ENCODE measurements around the gene GIT2.

Gene GIT2

DNA sequence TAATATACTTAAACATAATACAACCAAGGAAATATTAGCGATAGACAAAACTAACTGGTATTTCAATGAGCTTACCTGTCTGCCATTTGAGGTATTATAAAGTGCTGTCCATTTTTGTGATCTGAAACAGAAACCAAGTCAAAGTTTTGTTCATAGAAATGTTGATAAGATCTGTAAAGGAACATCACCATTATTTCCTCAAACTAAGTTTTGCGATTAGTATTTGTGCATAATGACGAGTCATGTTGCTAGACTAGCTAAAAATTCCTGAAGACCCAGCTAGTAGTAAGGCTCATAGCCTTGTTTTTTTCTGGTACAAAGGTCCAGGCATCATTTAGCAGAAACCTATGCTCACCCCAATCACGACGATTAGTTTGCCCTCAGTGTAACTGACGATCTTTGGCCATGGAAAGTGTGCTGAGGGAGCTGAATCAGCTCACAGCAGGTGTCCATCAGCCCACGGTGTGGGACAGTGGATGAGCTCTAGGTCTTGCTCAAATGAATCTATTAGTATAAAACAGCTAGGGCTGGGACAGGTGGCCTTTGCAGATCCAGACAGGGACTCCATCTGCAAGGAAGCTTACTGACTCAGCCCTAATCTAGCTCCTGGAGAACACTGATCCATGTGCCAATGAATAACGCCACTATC is 28.7 kb downstream of the GIT2 start:
- TF ChIP-seq GATA2 (IDR thresholded peaks at IDR 0.05; ENCODE audit: low read depth, low read length) (no peak), GATA3 (IDR thresholded peaks at IDR 0.05; ENCODE audit: low read depth, low read length) (no peak)

DNA sequence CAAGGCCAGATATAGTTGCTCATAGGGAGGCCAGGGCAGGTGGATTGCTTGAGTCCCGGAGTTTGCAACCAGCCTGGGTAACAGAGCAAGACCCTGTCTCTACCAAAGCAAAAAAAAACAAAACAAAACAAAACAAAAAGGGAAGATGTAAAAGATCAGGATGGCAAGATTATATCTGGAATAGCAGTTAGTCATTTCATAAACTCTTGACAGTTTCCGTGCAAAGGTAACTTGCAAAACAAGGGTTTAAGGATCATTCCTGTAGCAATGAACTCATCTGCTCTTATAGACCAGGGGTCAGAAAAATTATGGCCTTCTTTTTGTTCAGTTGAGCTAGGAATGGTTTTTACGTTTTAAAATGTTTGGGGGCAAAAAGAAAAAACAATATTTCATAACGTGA is 29.6 kb downstream of the GIT2 start:
- TF ChIP-seq GATA3 (IDR thresholded peaks at IDR 0.05; ENCODE audit: low read depth, low read length) (no peak), GATA2 (IDR thresholded peaks at IDR 0.05; ENCODE audit: low read depth, low read length) (no peak)

DNA sequence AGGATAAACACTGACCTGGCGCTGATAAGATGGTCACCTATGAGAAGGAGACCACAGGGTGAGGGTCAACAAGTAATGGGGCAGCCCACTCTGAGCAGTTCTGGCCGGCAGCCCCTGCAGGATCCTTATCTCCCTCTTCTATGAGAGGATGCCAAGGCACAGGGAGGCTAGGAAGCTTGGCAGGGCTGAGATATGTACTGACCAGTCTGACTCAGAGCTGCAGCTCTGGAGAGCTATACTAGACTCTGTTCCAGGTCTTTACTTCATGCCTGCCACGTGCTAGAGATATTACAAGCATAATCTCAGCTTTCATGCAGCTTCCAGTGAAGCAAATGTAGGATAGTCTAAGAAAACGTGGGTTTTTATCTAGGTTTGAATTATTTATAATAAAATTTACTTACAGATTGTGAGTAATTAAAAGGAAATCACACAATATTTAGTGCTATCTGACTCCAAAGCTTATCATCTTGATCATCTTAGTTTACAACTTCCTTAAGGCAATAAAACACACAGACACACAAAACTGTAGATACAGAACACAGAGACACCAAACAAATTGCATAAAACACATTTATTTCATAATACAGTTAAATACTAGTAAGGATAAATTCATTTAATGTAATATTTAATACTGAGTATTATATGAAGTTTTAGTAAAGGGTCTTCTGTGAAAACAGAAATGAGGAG is 32.3 kb downstream of the GIT2 start:
- TF ChIP-seq GATA3 (IDR thresholded peaks at IDR 0.05; ENCODE audit: low read depth, low read length) (no peak), GATA2 (IDR thresholded peaks at IDR 0.05; ENCODE audit: low read depth, low read length) (no peak)

DNA sequence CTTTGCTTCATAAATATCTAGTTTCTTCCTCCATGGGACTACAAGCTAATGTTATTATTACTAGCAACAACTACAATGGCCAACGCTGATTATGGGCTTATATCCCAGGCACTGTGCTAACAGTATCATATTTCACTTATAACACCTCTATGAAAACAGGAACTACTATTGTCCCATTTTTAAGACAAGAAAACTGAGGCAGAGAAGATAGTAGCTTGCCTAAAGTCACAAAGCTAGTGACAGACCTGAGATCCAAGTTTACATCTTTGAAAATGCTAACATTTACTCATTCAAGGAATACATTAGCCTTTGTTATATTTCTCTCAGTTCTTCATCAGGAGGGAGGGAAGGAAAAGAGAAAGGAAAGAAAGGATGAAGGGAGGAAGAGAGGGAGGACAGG is 32.8 kb downstream of the GIT2 start:
- TF ChIP-seq GATA2 (IDR thresholded peaks at IDR 0.05; ENCODE audit: low read depth, low read length) (no peak), GATA3 (IDR thresholded peaks at IDR 0.05; ENCODE audit: low read depth, low read length) (no peak)

DNA sequence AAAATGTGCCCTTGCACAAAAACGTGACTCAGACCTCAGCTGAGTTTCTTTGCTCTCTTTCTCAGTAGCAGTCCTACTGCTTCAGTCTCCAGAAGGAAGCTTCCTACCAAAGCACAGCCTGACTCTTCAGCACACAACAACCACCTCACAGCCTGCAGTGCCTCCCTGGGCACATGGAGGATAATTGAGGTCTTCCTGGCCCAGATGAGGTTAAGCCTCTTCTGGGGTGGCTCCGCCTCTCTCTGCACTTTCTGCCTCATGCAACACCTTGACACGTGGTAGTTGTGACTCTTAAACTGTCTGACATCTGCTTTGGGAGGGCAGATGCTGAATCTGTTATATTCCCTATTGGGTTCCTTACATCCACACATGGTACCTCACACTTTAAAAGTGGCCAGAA is 33.8 kb downstream of the GIT2 start:
- no peak for TF ChIP-seq GATA3 (IDR thresholded peaks at IDR 0.05; ENCODE audit: low read depth, low read length)
- no peak for TF ChIP-seq GATA2 (IDR thresholded peaks at IDR 0.05; ENCODE audit: low read depth, low read length)

DNA sequence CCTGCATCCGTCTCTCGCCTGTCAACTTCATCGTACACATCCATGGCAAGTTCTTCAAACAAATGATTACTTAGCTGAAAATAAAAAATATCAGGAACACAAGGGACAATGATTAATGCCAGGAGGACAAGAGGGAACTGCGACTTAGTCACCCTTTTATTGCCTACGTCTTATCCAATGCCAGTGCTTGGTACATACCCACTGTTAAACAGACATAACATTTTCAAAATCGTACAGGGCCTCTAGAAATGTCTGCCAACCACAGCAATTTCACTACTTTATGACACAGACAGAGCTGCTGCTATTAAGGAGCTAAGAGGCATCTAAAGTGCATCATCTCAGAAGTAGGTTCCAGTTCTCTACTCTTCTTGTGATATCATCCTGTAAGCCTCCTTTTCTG is 34.6 kb downstream of the GIT2 start:
- no peak for TF ChIP-seq GATA3 (IDR thresholded peaks at IDR 0.05; ENCODE audit: low read depth, low read length)
- no peak for TF ChIP-seq GATA2 (IDR thresholded peaks at IDR 0.05; ENCODE audit: low read depth, low read length)

DNA sequence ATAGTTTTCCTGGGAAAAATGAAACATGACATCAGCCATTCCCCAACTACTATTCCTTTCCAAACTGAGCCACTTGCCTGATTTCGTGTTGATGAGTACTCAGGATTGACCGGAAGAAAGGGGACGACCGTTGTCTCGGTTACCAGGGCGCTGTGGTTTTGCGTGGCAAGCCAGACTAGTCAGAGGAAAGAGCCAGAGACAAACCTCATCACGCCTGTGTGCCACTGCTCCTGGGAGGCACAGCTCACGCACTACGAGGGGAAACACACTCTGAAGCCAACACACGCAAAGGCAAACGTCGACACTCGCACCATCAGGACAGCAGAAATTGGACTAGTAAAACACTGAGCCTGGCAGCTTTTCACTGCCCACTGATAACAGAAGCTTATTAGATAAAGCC is 35.0 kb downstream of the GIT2 start:
- TF ChIP-seq GATA2 (IDR thresholded peaks at IDR 0.05; ENCODE audit: low read depth, low read length) (no peak), GATA3 (IDR thresholded peaks at IDR 0.05; ENCODE audit: low read depth, low read length) (no peak)

DNA sequence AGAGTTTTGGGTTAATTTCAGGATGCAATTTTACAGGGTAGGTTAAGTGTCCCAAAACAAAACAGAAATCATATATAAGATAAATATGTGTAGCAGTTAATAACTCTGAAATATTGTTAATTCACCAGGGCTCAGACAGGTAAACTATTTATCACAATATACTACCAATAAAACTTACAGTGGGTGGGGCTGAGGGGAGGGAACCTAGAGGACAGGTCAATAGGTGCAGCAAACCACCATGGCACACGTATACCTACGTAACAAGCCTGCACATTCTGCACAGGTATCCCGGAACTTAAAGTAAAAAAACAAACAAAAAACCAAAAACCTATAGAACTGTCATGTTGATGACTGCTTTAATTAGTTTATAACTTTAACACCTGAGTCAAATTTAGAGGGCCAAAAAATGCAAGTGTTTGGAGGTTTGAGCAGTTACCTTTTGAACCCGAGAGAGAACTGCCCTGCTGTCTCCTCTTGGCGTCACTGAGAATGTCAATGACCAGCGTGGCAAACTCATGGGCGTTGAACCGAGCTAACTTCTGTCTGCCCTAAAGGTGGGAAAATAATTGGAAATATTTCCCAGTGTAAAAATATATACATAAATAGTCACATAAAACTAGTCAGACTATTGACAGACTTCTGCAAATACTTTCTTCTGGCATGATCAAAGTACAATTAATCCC is 36.6 kb downstream of the GIT2 start:
- TF ChIP-seq GATA3 (IDR thresholded peaks at IDR 0.05; ENCODE audit: low read depth, low read length) (no peak), GATA2 (IDR thresholded peaks at IDR 0.05; ENCODE audit: low read depth, low read length) (no peak)

DNA sequence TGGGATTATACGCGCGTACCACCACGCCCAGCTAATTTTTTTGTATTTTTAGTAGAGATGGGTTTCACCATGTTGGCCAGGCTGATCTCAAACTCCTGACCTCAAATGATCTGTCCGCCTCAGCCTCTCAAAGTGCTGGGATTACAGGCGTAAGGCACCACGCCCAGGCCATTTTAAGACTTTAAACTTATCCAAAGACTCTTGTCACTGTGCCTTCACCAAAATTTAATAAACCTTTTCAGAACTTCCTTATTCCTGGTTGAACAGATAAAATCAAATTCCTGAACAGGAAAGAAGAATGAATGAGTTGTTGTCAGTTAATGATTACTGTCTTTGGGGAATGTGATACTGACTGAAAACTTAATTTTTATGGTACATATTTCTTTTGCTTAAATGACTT is 37.8 kb downstream of the GIT2 start:
- no peak for TF ChIP-seq GATA3 (IDR thresholded peaks at IDR 0.05; ENCODE audit: low read depth, low read length)
- no peak for TF ChIP-seq GATA2 (IDR thresholded peaks at IDR 0.05; ENCODE audit: low read depth, low read length)

DNA sequence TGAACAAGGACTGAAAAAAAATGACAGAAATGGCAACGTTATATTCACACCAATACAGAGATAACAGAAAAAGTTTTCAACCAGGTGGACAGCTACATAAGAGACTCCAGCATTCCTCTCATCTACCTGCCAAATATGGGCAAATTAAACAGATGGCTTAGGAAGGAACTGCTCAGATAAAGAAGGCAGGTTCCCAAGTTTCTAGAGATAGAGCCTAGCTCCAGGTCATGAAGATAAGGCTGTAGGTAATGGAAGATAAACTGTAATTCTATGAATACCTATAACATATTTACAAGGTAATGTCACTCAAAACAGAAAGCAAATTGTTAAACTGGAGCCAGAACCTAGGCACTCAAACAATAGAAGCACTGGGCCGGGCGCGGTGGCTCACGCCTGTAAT is 42.5 kb downstream of the GIT2 start:
- TF ChIP-seq GATA2 (IDR thresholded peaks at IDR 0.05; ENCODE audit: low read depth, low read length) (no peak), GATA3 (IDR thresholded peaks at IDR 0.05; ENCODE audit: low read depth, low read length) (no peak)

DNA sequence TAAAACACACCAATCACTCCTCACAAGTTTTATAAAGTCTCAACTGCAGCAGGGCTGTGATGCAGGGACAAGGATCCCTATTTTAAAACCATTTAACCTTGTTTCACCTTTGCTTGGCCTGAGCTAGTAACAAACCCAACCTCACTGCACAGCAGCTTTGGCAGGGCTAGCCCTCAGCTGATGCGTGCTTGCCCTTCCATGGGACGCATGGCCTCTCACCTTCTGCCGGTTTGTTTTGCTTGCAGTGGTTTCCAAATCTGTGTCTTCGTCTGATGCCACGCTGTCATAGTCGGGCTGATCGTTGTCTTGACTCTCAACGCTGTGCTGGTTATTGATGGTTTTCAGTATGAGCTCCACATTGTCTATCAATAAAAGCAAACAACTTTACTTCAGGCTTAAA is 43.3 kb downstream of the GIT2 start:
- TF ChIP-seq GATA3 (IDR thresholded peaks at IDR 0.05; ENCODE audit: low read depth, low read length) (no peak), GATA2 (IDR thresholded peaks at IDR 0.05; ENCODE audit: low read depth, low read length) (no peak)

DNA sequence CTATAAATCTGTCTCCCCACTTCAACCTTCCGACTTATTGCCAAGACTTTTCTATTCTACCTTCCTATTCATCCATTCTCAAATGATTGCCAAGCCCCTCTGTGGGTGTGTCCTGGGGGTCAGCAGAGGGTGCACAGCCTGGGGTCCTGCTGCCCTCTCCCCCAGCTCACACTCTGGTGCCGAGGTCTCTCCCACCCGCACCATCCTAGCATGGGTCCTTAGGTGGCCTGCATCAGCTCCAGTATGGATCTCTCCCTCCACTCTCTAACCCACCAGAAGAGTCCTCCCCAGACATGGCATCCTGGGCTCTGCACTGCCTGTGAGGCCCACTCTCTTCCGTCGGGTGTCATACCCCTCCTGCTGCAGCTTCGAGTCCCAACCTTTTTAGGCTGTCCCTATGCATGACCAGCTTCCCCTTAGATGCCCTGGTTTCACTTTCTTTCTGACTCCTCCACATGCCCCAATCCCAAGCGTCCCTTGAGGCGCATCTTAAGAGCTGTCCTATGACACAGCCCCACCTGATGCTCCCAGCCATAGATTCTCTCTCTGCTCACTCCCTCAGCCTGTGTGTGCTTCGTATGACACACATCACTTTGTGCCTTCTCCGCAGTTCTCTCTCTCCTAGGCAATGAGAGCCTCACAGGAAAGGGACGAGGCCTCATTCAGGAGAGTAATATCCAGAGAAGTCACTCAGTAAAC is 43.9 kb downstream of the GIT2 start:
- TF ChIP-seq GATA3 (IDR thresholded peaks at IDR 0.05; ENCODE audit: low read depth, low read length): no peak
- TF ChIP-seq GATA2 (IDR thresholded peaks at IDR 0.05; ENCODE audit: low read depth, low read length): no peak

DNA sequence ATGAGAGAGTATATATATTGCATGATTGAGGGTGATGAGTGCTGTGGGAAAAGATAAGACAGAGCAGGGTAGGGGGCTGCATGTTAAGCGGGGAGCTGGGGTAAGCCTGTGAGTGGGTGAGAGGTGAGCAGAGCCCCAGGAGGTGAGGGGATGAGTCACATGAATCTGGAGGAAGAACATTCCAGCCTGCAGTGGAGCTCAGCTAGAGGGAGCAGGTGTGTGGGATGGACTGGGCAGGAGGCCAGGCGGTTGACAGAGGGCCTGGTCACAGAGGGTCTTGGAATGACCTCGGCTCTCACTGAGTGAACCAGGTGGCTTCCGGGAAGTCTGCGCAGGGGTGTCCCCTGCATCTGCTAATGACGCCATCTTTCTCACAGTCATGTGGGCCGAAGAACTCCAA is 44.4 kb downstream of the GIT2 start:
- TF ChIP-seq GATA3 (IDR thresholded peaks at IDR 0.05; ENCODE audit: low read depth, low read length) (no peak), GATA2 (IDR thresholded peaks at IDR 0.05; ENCODE audit: low read depth, low read length) (no peak)

DNA sequence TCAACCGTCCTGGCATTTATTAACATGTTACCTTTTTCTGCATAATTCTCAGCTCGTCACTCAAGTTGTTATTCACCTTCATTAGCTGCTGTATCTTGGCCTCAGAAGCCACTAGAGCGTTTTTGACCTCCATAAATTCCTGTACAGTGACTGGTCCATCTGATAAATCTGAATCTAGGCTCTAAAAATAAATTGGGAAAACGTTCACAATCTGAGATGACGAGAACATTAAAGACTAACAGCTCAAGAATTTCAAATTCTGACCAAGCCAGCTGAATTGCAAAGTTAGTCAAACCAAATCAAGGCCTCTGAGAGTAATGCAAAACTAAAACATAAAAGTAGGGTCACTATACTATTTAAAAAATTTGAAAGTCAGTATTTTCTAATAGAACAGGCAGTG is 45.0 kb downstream of the GIT2 start:
- TF ChIP-seq GATA3 (IDR thresholded peaks at IDR 0.05; ENCODE audit: low read depth, low read length): no peak
- TF ChIP-seq GATA2 (IDR thresholded peaks at IDR 0.05; ENCODE audit: low read depth, low read length): no peak
